GM19438 (cell line): ENCODE results near the gene ARHGEF40.
A peak's percentile ranks its signal among the peaks of the same experiment; 100 is the strongest.

ENCODE experiments used
- ATAC-seq: cut with Tn5 transposase; IDR thresholded peaks from one replicate; pipeline ENCODE4 v1.9.1; 2021; ENCODE audit warnings: low read depth; ENCODE audit not compliant: unreplicated experiment

Gene ARHGEF40

DNA sequence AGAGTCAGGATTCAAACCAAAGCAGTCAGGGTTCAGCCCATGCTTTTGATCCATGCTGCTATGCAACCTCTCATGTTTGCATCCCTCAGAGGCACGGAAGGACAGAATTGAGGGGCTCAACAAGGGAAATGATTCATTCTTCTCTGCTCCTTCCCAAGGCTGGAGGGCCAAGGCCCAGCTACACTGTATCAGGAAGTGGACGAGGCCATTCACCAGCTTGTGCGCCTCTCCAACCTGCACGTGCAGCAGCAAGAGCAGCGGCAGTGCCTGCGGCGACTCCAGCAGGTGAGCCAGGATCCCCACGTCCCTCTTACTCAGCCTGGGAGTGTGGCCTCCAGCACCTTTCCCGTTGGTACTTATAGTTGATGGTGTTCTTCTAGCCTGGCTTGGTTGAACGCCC lies 8.6 kb downstream of the ARHGEF40 start:
- no peak for ATAC-seq

DNA sequence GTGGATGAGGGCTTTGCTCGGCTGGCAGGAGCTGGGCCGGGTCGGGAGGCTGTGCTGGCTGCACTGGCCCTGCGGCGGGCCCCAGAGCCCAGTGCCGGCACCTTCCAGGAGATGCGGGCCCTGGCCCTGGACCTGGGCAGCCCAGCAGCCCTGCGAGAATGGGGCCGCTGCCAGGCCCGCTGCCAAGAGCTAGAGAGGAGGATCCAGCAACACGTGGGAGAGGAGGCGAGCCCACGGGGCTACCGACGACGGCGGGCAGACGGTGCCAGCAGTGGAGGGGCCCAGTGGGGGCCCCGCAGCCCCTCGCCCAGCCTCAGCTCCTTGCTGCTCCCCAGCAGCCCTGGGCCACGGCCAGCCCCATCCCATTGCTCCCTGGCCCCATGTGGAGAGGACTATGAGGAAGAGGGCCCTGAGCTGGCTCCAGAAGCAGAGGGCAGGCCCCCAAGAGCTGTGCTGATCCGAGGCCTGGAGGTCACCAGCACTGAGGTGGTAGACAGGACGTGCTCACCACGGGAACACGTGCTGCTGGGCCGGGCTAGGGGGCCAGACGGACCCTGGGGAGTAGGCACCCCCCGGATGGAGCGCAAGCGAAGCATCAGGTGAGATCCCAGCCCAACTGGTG lies 11.5 kb downstream of the ARHGEF40 start:
- no peak for ATAC-seq

DNA sequence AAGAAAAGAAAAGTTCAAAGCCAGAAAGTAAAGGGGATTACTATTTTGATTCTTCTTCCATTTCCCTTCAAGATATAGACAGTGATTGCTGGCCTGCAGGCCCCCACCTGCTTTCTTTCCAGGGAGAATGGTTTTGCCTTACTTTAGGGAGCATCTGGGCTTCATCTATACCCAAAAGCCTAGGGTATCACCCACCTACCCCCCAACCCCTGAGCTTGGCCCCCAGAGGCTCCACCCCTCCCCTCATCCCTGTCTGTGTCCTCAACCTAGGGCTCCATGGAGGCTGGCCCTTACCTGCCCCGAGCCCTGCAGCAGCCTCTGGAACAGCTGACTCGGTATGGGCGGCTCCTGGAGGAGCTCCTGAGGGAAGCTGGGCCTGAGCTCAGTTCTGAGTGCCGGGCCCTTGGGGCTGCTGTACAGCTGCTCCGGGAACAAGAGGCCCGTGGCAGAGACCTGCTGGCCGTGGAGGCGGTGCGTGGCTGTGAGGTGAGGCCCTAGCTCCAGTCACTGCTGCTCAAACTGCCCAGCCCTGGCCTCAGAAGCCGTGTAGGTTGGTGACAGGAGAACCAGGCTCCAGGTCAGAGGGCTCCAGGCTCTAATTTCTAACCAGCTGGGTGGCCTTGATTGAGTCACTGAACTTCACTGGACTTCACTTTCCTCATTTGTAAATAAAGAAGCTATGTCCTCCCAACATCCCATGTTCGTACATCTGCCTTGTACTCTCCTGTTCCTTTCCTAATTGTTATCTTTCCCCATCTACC lies 13.6 kb downstream of the ARHGEF40 start:
- no peak for ATAC-seq

DNA sequence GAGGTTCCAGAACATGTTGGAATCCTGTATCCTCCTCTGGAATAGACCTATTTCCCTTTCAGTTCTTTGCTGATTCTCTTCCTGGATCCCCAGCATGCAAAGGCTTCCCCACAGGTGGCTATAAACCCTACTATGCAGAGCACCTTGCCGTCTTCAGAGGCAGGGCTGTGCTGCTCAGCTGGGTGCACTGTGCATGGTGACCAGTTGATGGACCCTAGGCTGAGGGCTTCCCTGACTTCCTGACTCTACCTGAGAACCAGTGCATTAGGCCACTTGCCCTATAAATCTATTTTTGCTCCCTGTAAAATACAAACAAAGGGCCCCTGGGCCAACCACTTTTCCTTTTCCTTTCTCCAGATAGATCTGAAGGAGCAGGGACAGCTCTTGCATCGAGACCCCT lies 14.3 kb downstream of the ARHGEF40 start:
- no peak for ATAC-seq

DNA sequence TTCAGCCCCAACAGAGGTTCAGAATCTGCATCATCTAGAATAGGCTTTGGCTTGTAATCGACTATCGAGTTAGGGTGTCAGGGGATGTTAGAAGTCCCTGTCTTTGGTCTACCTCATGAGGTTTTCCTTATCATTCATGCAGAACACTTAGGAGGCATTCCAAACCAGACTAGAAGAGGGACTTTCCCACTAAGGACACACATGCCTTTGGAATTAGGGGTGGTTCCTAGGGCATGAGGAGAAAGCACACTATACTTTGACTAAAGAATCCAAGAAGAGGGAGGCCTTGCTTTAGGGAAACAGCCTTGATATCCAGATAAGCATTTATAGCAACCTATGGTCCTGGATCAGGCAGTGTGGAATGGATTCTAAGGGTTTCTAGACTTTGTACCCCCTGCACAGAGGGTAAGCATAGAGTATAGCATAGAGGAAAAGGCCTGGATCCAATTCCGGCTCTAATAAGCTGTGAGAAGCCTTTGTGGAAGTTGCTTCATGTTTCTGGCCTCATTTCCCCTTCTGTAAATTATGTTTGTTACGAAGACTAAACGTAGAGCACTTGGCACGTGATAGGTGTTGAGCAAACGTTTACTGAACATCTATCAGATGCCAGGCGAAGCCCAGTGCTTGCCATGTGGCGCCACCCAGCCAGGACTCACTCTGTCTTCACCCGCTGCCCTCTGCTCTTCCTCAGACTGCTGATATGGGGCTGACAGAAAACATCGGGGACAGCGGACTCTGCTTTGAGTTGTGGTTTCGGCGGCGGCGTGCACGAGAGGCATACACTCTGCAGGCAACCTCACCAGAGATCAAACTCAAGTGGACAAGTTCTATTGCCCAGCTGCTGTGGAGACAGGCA lies 15.1 kb downstream of the ARHGEF40 start:
- no peak for ATAC-seq

DNA sequence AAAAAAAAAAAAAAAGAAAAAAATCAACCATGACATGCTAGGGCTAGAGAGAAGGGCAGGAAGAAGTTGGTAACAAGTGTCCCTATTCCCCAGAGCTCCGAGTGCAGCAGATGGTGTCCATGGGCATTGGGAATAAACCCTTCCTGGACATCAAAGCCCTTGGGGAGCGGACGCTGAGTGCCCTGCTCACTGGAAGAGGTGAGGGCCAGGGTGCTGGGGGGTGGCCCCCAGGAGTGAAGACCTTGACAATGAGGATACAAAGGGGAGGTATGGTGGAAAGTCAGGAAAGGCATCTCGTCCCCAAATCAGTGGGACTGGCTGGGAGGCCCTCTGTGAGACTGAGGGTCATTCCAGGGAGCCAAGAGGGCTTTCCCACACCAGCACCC lies 16.8 kb downstream of the ARHGEF40 start:
- ATAC-seq = no peak

DNA sequence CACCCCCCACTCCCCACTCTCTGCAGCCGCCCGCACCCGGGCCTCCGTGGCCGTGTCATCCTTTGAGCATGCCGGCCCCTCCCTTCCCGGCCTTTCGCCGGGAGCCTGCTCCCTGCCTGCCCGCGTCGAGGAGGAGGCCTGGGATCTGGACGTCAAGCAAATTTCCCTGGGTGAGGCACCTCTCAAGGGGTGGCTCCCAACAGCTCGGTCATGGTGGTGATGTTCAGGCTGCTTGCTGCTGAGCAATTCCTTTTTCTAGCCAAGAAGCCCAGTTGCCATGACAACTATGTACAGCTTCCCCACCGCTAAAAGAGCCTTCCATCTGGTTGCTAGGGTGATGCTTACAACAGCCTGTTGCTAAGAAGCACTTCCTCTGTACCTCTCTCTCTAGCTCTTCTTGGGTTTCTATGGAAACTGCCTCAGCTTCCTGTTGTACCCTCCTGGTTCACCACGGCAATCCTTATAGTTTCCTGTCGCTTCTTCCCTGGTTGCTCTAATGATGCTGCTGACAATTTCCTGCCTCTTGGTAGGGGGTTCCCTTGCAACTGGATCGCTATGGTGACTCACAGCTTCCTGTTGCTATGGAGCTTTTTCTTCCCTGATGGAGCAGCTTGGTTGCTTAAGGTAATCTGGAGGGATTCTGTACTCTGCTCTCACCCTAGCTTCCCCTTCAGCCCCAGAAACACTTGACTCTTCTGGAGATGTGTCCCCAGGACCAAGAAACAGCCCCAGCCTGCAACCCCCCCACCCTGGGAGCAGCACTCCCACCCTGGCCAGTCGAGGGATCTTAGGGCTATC lies 17.4 kb downstream of the ARHGEF40 start:
- ATAC-seq = no peak

DNA sequence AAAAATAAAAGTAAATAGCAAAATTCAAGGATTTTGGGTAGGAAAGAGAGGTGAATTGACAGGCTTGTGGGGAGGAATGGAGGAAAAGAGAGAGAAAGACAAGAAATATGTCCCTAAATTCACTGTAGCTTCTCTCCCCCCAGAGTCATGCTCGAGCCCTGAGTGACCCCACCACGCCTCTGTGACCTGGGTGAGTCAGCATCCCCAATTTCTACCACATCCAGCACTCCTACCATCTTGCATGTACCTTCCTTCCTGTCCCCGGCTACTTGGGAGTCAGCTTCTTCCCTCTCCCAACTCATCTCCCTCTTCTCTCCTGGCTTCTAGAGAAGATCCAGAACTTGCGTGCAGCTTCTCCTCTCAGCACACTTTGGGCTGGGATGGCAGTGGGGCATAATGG lies 18.6 kb downstream of the ARHGEF40 start:
- ATAC-seq = no peak

DNA sequence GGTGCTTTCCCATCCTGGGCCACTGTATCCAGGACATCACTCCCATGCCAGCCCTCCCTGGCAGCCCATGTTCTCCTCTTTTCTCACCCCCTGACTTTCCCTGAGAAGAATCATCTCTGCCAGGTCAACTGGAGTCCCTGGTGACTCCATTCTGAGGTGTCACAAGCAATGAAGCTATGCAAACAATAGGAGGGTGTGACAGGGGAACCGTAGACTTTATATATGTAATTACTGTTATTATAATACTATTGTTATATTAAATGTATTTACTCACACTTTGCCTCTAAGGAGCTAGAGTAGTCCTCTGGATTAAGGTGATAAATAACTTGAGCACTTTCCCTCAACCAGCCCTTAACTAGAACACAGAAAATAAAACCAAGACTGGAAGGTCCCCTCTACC lies 19.2 kb downstream of the ARHGEF40 start:
- ATAC-seq = no peak

DNA sequence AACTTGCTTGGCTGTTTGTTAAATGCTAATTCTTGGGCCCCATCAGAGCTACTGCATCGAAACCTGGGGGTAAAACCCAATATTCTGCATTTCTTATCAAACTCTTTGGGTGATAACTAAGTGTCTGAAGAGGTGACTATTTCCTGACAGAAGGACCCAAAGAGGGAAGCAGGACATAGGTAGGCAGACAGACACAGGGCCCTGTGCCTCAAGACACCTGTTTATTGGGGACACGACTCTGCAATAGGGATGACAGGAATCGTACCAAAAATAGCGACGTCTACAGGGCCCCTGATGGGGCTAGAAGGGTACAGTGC lies 19.7 kb downstream of the ARHGEF40 start:
- no peak for ATAC-seq

DNA sequence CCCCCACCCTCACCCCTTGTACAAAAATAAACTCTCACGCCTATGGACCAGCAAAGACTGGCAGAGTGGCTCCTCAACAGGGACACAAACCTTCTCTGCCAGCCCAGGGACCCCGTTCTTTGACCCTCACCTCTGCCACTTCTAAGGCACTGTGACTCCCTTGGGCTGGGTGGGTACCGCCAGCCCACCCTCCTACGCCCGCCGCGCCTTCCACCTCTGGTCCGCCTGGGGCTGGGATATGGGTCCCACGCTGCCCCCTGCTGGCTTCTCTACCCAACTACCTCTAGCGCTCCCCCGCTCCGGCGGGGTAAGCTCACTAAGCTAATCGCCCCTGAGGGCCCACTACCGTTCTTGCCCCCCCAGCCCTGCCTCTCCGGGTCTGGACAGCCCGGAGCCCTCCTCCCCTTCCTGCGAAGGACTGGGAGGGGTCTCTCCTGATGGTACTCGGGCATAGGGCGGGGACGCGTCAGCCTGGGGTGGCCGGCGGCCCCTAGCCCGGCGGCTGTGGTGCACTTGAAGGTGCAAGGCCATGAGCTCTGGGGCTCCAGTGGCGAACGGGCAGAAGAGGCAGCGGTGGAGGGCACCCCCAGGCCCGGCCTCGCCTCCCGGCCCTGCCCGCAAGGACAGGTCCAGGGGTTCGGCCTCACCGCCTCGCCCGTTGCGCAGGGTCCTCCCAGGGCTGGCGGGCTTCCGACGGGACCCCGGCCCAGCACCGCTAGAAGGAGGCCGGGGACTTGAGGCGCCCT lies 20.3 kb downstream of the ARHGEF40 start:
- no peak for ATAC-seq

DNA sequence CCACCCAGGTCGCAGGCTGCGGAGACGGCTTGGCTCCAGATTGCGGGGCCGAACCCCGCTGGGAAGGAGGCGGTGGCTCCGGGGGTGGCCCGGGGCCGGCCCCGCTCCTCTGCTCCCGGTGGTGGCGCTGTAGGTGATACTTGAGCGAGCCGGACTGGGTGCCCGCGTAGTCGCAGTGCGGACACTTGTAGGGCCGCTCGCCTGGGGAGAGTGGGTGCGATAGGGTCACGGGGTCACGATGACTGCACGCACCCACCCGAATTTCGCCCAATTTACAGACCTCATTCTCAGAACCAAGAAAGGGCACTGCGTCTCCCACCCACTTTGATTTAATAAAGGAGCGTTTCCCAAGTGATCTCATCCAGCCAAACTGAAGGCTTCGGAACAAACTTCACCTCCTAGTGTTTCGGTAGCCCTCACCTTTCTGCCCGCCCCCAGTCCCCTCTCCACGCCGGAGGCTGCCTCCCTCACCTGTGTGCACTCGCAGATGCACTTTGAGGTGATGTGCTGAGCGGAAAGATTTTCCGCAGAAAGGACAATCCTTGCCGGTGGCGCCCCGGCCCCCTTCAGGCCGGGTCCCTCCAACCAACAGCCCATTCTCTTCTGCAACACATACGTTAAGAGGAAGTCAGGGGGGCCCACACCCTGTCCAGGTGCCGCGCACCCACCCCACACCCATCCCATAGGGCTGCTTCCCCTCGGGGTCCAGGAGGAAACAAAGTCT lies 21.0 kb downstream of the ARHGEF40 start:
- ATAC-seq = no peak

DNA sequence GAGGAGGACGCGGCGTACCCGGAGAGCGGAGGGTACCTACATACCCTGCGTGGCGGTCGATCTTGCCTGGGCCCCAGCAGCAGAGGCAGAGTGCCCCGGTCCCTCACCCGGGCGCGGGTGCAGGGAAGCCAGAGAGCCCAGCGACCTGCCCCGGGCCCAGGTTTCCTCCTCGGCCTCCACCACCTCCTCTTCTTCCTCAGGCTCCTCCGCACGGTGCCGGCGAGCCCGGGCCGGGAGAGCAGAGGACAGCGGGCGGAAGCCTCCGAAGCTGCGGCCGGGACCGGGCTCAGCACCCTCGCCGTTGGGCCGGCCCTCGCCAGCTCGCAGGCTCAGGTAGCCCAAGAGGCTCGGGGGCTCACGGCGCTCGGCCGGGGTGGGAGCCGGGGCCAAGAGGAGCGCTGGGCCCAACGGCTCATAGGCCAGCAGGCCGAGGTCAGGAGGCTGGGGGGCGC lies 21.7 kb downstream of the ARHGEF40 start:
- ATAC-seq = no peak

DNA sequence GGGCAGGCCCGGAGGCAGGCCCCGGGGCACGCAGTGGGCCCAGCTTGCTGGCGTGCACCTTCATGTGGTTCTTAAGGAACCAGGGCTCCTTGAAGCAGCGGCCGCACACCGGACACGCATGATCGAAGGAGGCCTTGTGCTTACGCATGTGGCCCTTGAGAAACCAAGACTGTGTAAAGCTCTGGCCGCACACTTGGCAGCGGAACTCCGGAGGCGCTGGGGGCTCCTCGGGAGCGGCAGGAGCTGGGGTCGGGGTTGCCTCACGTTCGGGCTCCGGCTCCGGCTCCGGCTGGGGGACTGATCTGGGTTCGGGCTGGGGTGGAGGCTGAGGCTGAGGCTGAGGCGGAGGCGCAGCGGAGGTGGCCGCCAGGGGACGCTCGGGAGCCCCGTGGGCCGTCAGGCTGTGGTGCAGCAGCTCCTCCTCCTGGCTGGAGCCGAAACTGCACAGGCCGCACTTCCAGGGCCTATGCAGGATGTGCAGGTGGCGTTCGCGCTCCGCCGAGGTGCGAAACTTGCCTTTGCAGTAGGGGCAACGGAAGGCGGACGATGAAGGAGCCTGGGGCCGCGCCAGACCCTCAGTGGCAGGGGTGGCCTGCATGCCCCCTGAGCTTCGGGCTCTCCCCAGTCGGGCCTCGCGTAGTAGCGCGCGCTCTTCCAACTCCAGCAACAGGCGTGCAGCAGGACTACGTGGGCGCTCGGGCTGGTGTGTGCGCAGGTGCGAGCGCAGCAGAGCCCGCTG lies 22.3 kb downstream of the ARHGEF40 start:
- ATAC-seq = peak; percentile 83

DNA sequence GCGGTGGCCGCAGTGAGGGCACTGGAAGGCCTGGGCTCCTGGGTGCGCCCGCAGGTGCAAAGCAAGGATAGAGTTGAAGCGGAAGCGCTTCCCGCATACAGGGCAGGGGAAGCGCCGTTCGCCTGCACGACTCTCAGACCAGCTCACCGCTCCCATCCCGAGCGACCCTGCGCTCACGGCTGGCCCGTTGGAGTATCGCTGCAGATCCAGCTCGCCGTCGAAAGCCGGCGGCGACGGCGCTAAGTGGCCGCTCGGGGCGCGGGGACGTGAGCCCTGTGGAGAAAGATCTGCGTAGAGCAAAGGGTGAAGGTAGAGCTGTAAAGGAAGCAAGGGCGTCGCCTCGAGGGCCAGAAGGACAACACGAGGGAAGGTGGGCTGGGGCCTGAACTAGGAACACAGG lies 22.9 kb downstream of the ARHGEF40 start:
- no peak for ATAC-seq

DNA sequence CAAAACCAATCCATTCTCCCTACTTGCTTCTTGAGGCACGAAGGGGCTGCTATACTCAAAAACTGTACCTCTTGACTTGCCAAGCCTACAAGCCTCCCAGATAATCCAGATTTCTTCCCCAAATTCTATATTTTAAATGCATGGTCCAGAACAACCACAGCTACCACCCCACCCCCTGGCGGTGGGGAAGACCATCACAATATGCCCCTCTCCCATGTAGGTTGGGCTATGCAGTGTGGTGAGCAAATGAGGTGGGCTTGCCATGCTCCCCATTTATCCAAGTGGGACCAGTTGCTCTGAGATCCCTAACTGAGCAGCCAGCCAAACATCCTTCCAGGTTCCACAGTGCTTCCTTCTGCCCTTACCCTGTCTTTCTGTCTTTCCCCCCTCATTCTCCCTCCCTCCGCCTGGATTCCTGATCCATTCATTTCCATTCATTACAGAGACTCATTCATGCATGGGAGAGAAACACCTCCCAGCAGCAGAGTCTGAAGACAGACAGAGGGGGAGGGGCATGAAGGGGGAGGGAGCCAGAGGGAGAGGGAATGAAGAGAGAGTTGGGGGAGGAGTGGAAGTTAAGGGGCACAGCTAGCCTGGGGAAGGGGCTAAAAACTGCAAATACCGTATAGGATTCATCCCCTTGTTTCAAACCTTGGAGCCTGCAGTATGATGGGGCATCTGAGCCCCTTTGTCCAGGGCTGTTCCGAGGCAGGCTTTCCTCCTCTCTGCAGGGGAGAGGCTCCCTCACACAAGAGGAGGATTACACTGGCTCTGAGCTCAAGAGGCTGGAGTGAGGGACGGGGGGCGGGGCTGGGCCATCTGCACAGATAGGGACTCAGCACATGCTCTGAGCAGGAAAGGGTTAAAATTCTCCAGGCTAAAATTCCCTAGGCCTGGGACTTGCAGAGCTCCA lies 23.9 kb downstream of the ARHGEF40 start:
- no peak for ATAC-seq

DNA sequence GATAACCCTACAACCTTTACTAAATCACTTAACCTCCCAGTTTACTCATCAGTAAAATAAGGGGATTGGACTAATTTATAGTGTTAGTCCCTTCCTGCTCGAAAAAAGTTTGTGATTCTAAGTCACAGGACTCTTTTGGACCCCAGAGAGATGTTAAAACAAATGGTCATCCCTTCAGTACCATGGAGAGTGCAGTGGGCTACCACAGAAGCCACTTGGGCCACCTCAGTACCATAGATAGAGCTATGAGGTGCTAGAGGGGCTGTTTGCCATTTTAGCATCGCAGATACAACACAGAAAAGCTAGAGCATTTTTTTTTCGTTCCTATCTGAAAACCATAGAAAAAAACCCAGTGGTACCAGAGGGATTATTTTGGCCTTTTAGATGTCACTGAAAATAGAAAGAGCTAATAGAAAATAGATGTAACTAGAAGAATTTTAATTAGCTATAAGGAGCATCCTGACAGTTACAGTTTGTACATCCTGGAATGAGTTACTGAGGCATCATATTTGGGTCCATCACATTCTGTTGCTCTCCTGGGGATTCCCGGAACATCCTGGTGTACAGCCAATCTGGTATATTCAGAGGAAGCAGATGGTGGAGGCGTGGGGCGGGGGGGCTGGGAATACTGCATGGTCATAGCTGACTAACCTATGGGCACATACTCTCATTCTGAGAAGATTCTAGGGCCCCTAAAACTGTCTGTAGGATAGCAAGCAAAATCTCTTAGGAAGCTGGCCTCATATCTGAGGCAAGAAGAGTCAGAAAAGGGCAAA lies 25.5 kb downstream of the ARHGEF40 start:
- ATAC-seq = no peak
